ENCODE data around the gene TSFM.
A peak's percentile ranks its signal among the peaks of the same experiment; 100 is the strongest.

The TSFM gene

GRCh38 chr12:57775563-57776246, 6.9 kb upstream of the TSFM start:
- H3K4me1 ChIP-seq (ENCODE audit: control insufficient read depth, insufficient read depth, low read length), result peaks cover 19% of the 10 kb centered on the region
- no peak overlapping the region for H3K9ac ChIP-seq (ENCODE audit: low read length)
- peaks cover 12% of the 10 kb centered on the region for H3K36me3 ChIP-seq (ENCODE audit: control insufficient read depth, insufficient read depth, low read length, severe bottlenecking)
- H3K4me3 ChIP-seq (ENCODE audit: low read length), result no peak overlapping the region
- H3K9me3 ChIP-seq (ENCODE audit: control insufficient read depth, low read length), result no peaks in the 10 kb centered on the region
- H3K27me3 ChIP-seq (replicated peaks; ENCODE audit: control insufficient read depth, insufficient read depth, low read length), result no peaks in the 10 kb centered on the region
- DNase-seq (ENCODE audit: low read depth), result no peak

GRCh38 chr12:57776247-57776587, 6.4 kb upstream of the TSFM start:
- Histone ChIP-seq H3K9me3 (ENCODE audit: control insufficient read depth, low read length) (no peaks in the 10 kb centered on the region), H3K4me3 (ENCODE audit: low read length) (no peak overlapping the region), H3K4me1 (ENCODE audit: control insufficient read depth, insufficient read depth, low read length) (peaks cover 14% of the 10 kb centered on the region), H3K36me3 (ENCODE audit: control insufficient read depth, insufficient read depth, low read length, severe bottlenecking) (peaks cover 11% of the 10 kb centered on the region), H3K9ac (ENCODE audit: low read length) (no peak overlapping the region), H3K27me3 (replicated peaks; ENCODE audit: control insufficient read depth, insufficient read depth, low read length) (no peaks in the 10 kb centered on the region)
- no peak for DNase-seq (ENCODE audit: low read depth)

- H3K9me3 ChIP-seq (ENCODE audit: control insufficient read depth, low read length), result no peaks in the 10 kb centered on the region
- peaks cover 10% of the 10 kb centered on the region for H3K4me1 ChIP-seq (ENCODE audit: control insufficient read depth, insufficient read depth, low read length)
- H3K4me3 ChIP-seq (ENCODE audit: low read length), result no peak overlapping the region
- DNase-seq (ENCODE audit: low read depth), result no peak
- H3K36me3 ChIP-seq (ENCODE audit: control insufficient read depth, insufficient read depth, low read length, severe bottlenecking), result peaks cover 11% of the 10 kb centered on the region
- H3K27me3 ChIP-seq (replicated peaks; ENCODE audit: control insufficient read depth, insufficient read depth, low read length), result no peaks in the 10 kb centered on the region
- H3K9ac ChIP-seq (ENCODE audit: low read length), result no peak overlapping the region
Observed at GRCh38 chr12:57777367-57777766, 5.2 kb upstream of the TSFM start.

GRCh38 chr12:57777911-57778310, 4.7 kb upstream of the TSFM start:
- peaks cover 10% of the 10 kb centered on the region for H3K4me1 ChIP-seq (ENCODE audit: control insufficient read depth, insufficient read depth, low read length)
- DNase-seq (ENCODE audit: low read depth), result no peak
- no peak overlapping the region for H3K9ac ChIP-seq (ENCODE audit: low read length)
- H3K4me3 ChIP-seq (ENCODE audit: low read length), result no peak overlapping the region
- peaks cover 11% of the 10 kb centered on the region for H3K36me3 ChIP-seq (ENCODE audit: control insufficient read depth, insufficient read depth, low read length, severe bottlenecking)
- no peaks in the 10 kb centered on the region for H3K27me3 ChIP-seq (replicated peaks; ENCODE audit: control insufficient read depth, insufficient read depth, low read length)
- H3K9me3 ChIP-seq (ENCODE audit: control insufficient read depth, low read length), result no peaks in the 10 kb centered on the region

GRCh38 chr12:57779736-57780135, 2.9 kb upstream of the TSFM start:
- Histone ChIP-seq H3K4me1 (ENCODE audit: control insufficient read depth, insufficient read depth, low read length) (peaks cover 9% of the 10 kb centered on the region), H3K9ac (ENCODE audit: low read length) (no peak overlapping the region), H3K9me3 (ENCODE audit: control insufficient read depth, low read length) (no peaks in the 10 kb centered on the region), H3K4me3 (ENCODE audit: low read length) (no peak overlapping the region), H3K27me3 (replicated peaks; ENCODE audit: control insufficient read depth, insufficient read depth, low read length) (no peaks in the 10 kb centered on the region), H3K36me3 (ENCODE audit: control insufficient read depth, insufficient read depth, low read length, severe bottlenecking) (peaks cover 16% of the 10 kb centered on the region)
- no peak for DNase-seq (ENCODE audit: low read depth)

- Histone ChIP-seq H3K27me3 (replicated peaks; ENCODE audit: control insufficient read depth, insufficient read depth, low read length) (no peaks in the 10 kb centered on the region), H3K4me1 (ENCODE audit: control insufficient read depth, insufficient read depth, low read length) (peaks cover 9% of the 10 kb centered on the region), H3K9ac (ENCODE audit: low read length) (no peak overlapping the region), H3K4me3 (ENCODE audit: low read length) (no peak overlapping the region), H3K36me3 (ENCODE audit: control insufficient read depth, insufficient read depth, low read length, severe bottlenecking) (peaks cover 19% of the 10 kb centered on the region), H3K9me3 (ENCODE audit: control insufficient read depth, low read length) (no peaks in the 10 kb centered on the region)
- no peak for DNase-seq (ENCODE audit: low read depth)
Observed at GRCh38 chr12:57780284-57780897, 2.2 kb upstream of the TSFM start.

- Histone ChIP-seq H3K4me1 (ENCODE audit: control insufficient read depth, insufficient read depth, low read length) (peaks cover 9% of the 10 kb centered on the region), H3K9ac (ENCODE audit: low read length) (no peak overlapping the region), H3K36me3 (ENCODE audit: control insufficient read depth, insufficient read depth, low read length, severe bottlenecking) (peaks cover 19% of the 10 kb centered on the region), H3K27me3 (replicated peaks; ENCODE audit: control insufficient read depth, insufficient read depth, low read length) (no peaks in the 10 kb centered on the region), H3K4me3 (ENCODE audit: low read length) (no peak overlapping the region), H3K9me3 (ENCODE audit: control insufficient read depth, low read length) (no peaks in the 10 kb centered on the region)
- DNase-seq (ENCODE audit: low read depth), result no peak
Observed at GRCh38 chr12:57781244-57781643, 1.3 kb upstream of the TSFM start.

GRCh38 chr12:57781801-57782200, 786 bp upstream of the TSFM start:
- no peaks in the 10 kb centered on the region for H3K27me3 ChIP-seq (replicated peaks; ENCODE audit: control insufficient read depth, insufficient read depth, low read length)
- DNase-seq (ENCODE audit: low read depth), result no peak

GRCh38 chr12:57782243-57782607, 362 bp upstream of the TSFM start:
- Histone ChIP-seq H3K9me3 (ENCODE audit: control insufficient read depth, low read length) (no peaks in the 10 kb centered on the region), H3K9ac (ENCODE audit: low read length) (peak overlapping the region; percentile 97), H3K4me1 (ENCODE audit: control insufficient read depth, insufficient read depth, low read length) (peaks cover 9% of the 10 kb centered on the region), H3K36me3 (ENCODE audit: control insufficient read depth, insufficient read depth, low read length, severe bottlenecking) (peaks cover 29% of the 10 kb centered on the region), H3K27me3 (replicated peaks; ENCODE audit: control insufficient read depth, insufficient read depth, low read length) (no peaks in the 10 kb centered on the region), H3K4me3 (ENCODE audit: low read length) (peak overlapping the region; percentile 99)
- no peak for DNase-seq (ENCODE audit: low read depth)

More at GRCh38 chr12:57781801-57782200, 786 bp upstream of the TSFM start:
- H3K9me3 ChIP-seq (ENCODE audit: control insufficient read depth, low read length), result no peaks in the 10 kb centered on the region
- H3K36me3 ChIP-seq (ENCODE audit: control insufficient read depth, insufficient read depth, low read length, severe bottlenecking), result peaks cover 24% of the 10 kb centered on the region
- H3K9ac ChIP-seq (ENCODE audit: low read length), result no peak overlapping the region
- no peak overlapping the region for H3K4me3 ChIP-seq (ENCODE audit: low read length)
- peaks cover 9% of the 10 kb centered on the region for H3K4me1 ChIP-seq (ENCODE audit: control insufficient read depth, insufficient read depth, low read length)

GRCh38 chr12:57783466-57783801, 847 bp downstream of the TSFM start:
- Histone ChIP-seq H3K9ac (ENCODE audit: low read length) (peak overlapping the region; percentile 97), H3K36me3 (ENCODE audit: control insufficient read depth, insufficient read depth, low read length, severe bottlenecking) (peaks cover 34% of the 10 kb centered on the region), H3K4me1 (ENCODE audit: control insufficient read depth, insufficient read depth, low read length) (peaks cover 9% of the 10 kb centered on the region), H3K9me3 (ENCODE audit: control insufficient read depth, low read length) (no peaks in the 10 kb centered on the region), H3K4me3 (ENCODE audit: low read length) (peak overlapping the region; percentile 99), H3K27me3 (replicated peaks; ENCODE audit: control insufficient read depth, insufficient read depth, low read length) (no peaks in the 10 kb centered on the region)
- no peak for DNase-seq (ENCODE audit: low read depth)

- H3K27me3 ChIP-seq (replicated peaks; ENCODE audit: control insufficient read depth, insufficient read depth, low read length), result no peaks in the 10 kb centered on the region
- H3K9me3 ChIP-seq (ENCODE audit: control insufficient read depth, low read length), result no peaks in the 10 kb centered on the region
- peaks cover 38% of the 10 kb centered on the region for H3K36me3 ChIP-seq (ENCODE audit: control insufficient read depth, insufficient read depth, low read length, severe bottlenecking)
- peaks cover 9% of the 10 kb centered on the region for H3K4me1 ChIP-seq (ENCODE audit: control insufficient read depth, insufficient read depth, low read length)
- H3K4me3 ChIP-seq (ENCODE audit: low read length), result no peak overlapping the region
- DNase-seq (ENCODE audit: low read depth), result no peak
- no peak overlapping the region for H3K9ac ChIP-seq (ENCODE audit: low read length)
Observed at GRCh38 chr12:57783861-57784260, 1.3 kb downstream of the TSFM start.

- peaks cover 75% of the 10 kb centered on the region for H3K36me3 ChIP-seq (ENCODE audit: control insufficient read depth, insufficient read depth, low read length, severe bottlenecking)
- no peaks in the 10 kb centered on the region for H3K9me3 ChIP-seq (ENCODE audit: control insufficient read depth, low read length)
- peak; percentile 70 for DNase-seq (ENCODE audit: low read depth)
- no peaks in the 10 kb centered on the region for H3K27me3 ChIP-seq (replicated peaks; ENCODE audit: control insufficient read depth, insufficient read depth, low read length)
- H3K9ac ChIP-seq (ENCODE audit: low read length), result peak overlapping the region; percentile 81
- H3K4me1 ChIP-seq (ENCODE audit: control insufficient read depth, insufficient read depth, low read length), result peaks cover 12% of the 10 kb centered on the region
- H3K4me3 ChIP-seq (ENCODE audit: low read length), result peak overlapping the region; percentile 57
Observed at GRCh38 chr12:57793920-57794319, 11.3 kb downstream of the TSFM start.

Data from adipocyte (in vitro differentiated cells).